HCT116 (cell line): ENCODE results near the gene MADD.

Experiments
- CEBPB ChIP-seq: IDR thresholded peaks from 2 replicates; pipeline ENCODE4 v1.6.1; 2012; ENCODE audit warnings: low read depth
- EGR1 ChIP-seq: IDR thresholded peaks from 2 replicates; pipeline ENCODE4 v1.6.1; 2012; ENCODE audit warnings: low read depth
- POLR2A ChIP-seq: IDR thresholded peaks from 2 replicates; pipeline ENCODE4 v1.7.0; 2011; ENCODE audit warnings: borderline replicate concordance; ENCODE audit not compliant: insufficient read depth, insufficient read length; ENCODE audit errors: extremely low read depth
- POLR2AphosphoS5 ChIP-seq: IDR thresholded peaks from 2 replicates; pipeline ENCODE4 v1.6.1; 2011; ENCODE audit warnings: mild to moderate bottlenecking, low read depth, low read length, moderate library complexity
- RAD21 ChIP-seq: IDR thresholded peaks from 2 replicates; pipeline ENCODE4 v1.6.1; 2012; ENCODE audit warnings: low read depth, mild to moderate bottlenecking
- SP1 ChIP-seq: IDR thresholded peaks from 2 replicates; pipeline ENCODE4 v1.6.1; 2012; ENCODE audit warnings: low read depth
- TF ChIP-seq, protein P1 (sequence below), 3 experiments: fragments of 200-600 bp in 1 of 3; sonication (generic) in 1 of 3; IDR thresholded peaks in 2 of 3; conservative IDR thresholded peaks in 1 of 3; 2 replicates each; pipeline ENCODE4 v1.5.1; 2012 to 2017; ENCODE audit warnings: low read depth in 2 of 3, low read length in 2 of 3, antibody characterized with exemption in 1 of 3, borderline replicate concordance in 1 of 3, control low read depth in 1 of 3, mild to moderate bottlenecking in 1 of 3, mixed read lengths in 1 of 3, mixed run types in 1 of 3, moderate library complexity in 1 of 3; ENCODE audit not compliant: insufficient read depth in 1 of 3

DNA sequence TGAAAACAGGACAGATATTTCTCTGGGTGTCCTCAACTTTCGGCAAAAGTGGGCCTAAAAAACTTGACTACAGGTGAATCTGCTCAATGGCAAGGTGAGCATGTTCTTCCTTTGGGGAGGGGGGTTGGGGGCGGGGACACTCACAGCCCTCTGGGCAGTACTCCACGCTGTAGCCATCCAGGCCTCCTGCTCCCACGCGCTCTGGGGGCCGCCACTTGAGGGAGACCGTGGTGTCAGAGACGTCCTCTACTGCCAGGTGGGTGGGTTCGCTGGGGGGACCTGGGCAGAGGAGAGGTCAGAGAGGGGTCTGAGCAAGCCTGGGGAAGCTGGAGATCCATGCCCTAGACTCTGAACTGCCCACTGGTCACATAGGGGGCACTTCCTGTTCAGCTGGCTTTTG lies 65.8 kb downstream of the MADD start:
- TF ChIP-seq, protein P1, sequence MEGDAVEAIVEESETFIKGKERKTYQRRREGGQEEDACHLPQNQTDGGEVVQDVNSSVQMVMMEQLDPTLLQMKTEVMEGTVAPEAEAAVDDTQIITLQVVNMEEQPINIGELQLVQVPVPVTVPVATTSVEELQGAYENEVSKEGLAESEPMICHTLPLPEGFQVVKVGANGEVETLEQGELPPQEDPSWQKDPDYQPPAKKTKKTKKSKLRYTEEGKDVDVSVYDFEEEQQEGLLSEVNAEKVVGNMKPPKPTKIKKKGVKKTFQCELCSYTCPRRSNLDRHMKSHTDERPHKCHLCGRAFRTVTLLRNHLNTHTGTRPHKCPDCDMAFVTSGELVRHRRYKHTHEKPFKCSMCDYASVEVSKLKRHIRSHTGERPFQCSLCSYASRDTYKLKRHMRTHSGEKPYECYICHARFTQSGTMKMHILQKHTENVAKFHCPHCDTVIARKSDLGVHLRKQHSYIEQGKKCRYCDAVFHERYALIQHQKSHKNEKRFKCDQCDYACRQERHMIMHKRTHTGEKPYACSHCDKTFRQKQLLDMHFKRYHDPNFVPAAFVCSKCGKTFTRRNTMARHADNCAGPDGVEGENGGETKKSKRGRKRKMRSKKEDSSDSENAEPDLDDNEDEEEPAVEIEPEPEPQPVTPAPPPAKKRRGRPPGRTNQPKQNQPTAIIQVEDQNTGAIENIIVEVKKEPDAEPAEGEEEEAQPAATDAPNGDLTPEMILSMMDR (IDR thresholded peaks at IDR 0.05 in 2 of 3, conservative IDR thresholded peaks at IDR 0.05 in 1 of 3; ENCODE audit: borderline replicate concordance in 1 of 3, insufficient read depth in 1 of 3, low read depth in 2 of 3, low read length in 2 of 3): no peak
- TF ChIP-seq POLR2A: no peak
- no peak for TF ChIP-seq POLR2AphosphoS5
- no peak for TF ChIP-seq EGR1
- no peak for TF ChIP-seq SP1
- no peak for TF ChIP-seq RAD21
- no peak for TF ChIP-seq CEBPB
